ENCODE results near the gene ZNF709. TPM values are rescaled to one million over a fixed set of nuclear protein-coding genes. Genes with fewer than 3 reads are reported as not detected.
"Not testable (repeated sequence)": the region's sequence is repeated elsewhere in the genome, so short reads cannot be mapped to it uniquely, and the experiment has no call there.

ZNF709 gene
- total RNA-seq, 4 donors from 2014 or later: 1.8 to 3.7 (median 3.3) TPM

GRCh38 chr19:12485052-12485416 is 418 bp upstream of the ZNF709 start:
- peak overlapping the region; percentile 62 to 93 (median 88) for H3K4me3 ChIP-seq
- TF ChIP-seq POLR2A (IDR thresholded peaks at IDR 0.05) (no peak), CTCF (IDR thresholded peaks at IDR 0.05) (no peak)
- no peaks in the 10 kb centered on the region for H3K9me3 ChIP-seq
- H3K27ac ChIP-seq: peak overlapping the region; percentile 45 to 86 (median 72)
- H3K27me3 ChIP-seq: no peaks in the 10 kb centered on the region
- no peaks in the 10 kb centered on the region for H3K36me3 ChIP-seq
- peaks cover 0 to 7% (median 0%) of the 10 kb centered on the region in 4 donors for H3K4me1 ChIP-seq
- DNase-seq: no peak

GRCh38 chr19:12484011-12484370 is 625 bp downstream of the ZNF709 start:
- Histone ChIP-seq H3K36me3 (no peaks in the 10 kb centered on the region), H3K27ac (peak overlapping the region; percentile 45 to 86 (median 72))

GRCh38 chr19:12482509-12482886 is 2.1 kb downstream of the ZNF709 start:
- Histone ChIP-seq H3K27me3 (no peaks in the 10 kb centered on the region), H3K36me3 (no peaks in the 10 kb centered on the region), H3K4me1 (peaks cover 0 to 14% (median 0%) of the 10 kb centered on the region in 4 donors), H3K9me3 (no peaks in the 10 kb centered on the region), H3K27ac (no peak overlapping the region), H3K4me3 (no peak overlapping the region)
- no peak for DNase-seq
- TF ChIP-seq POLR2A (IDR thresholded peaks at IDR 0.05) (no peak), CTCF (IDR thresholded peaks at IDR 0.05) (no peak)

More at GRCh38 chr19:12484011-12484370, 625 bp downstream of the ZNF709 start:
- H3K27me3 ChIP-seq: no peaks in the 10 kb centered on the region
- TF ChIP-seq CTCF (IDR thresholded peaks at IDR 0.05): no peak
- no peak for TF ChIP-seq POLR2A (IDR thresholded peaks at IDR 0.05)
- H3K4me3 ChIP-seq: peak overlapping the region; percentile 62 to 93 (median 88)
- DNase-seq: no peak
- peaks cover 0 to 7% (median 0%) of the 10 kb centered on the region in 4 donors for H3K4me1 ChIP-seq
- H3K9me3 ChIP-seq: no peaks in the 10 kb centered on the region

- Histone ChIP-seq H3K4me3 (no peak overlapping the region), H3K9me3 (no peaks in the 10 kb centered on the region), H3K4me1 (peaks cover 0 to 14% (median 0%) of the 10 kb centered on the region in 4 donors), H3K27ac (no peak overlapping the region), H3K27me3 (no peaks in the 10 kb centered on the region), H3K36me3 (no peaks in the 10 kb centered on the region)
- DNase-seq: no peak
- TF ChIP-seq POLR2A (IDR thresholded peaks at IDR 0.05) (no peak), CTCF (IDR thresholded peaks at IDR 0.05) (no peak)
Observed at GRCh38 chr19:12481781-12482508, 2.7 kb downstream of the ZNF709 start.

- TF ChIP-seq CTCF (IDR thresholded peaks at IDR 0.05) (no peak), POLR2A (IDR thresholded peaks at IDR 0.05) (no peak)
- no peaks in the 10 kb centered on the region for H3K27me3 ChIP-seq
- no peaks in the 10 kb centered on the region for H3K9me3 ChIP-seq
- H3K4me1 ChIP-seq: peaks cover 0 to 7% (median 0%) of the 10 kb centered on the region in 4 donors
- H3K36me3 ChIP-seq: no peaks in the 10 kb centered on the region
- DNase-seq: no peak
- no peak overlapping the region for H3K4me3 ChIP-seq
- H3K27ac ChIP-seq: no peak overlapping the region
Observed at GRCh38 chr19:12478234-12478941, 6.2 kb downstream of the ZNF709 start.

- H3K4me3 ChIP-seq, H3K27ac ChIP-seq, H3K27me3 ChIP-seq, H3K4me1 ChIP-seq, DNase-seq: not testable (repeated sequence)
- H3K9me3 ChIP-seq: peaks cover 0 to 49% (median 15%) of the 10 kb centered on the region in 4 donors
- peaks cover 0 to 29% (median 0%) of the 10 kb centered on the region in 3 donors for H3K36me3 ChIP-seq
Observed at GRCh38 chr19:12467651-12468050, 17.0 kb downstream of the ZNF709 start.
